Memory B cell (primary cell): ENCODE measurements around the gene ESYT1.

Experiments
- ATAC-seq: fragments of 150-1000 bp; cut with Tn5 transposase; 2 replicates; pipeline ENCODE4 v1.10.0; 2021; ENCODE audit warnings: low read depth, mild to moderate bottlenecking, moderate library complexity
- DNase-seq, 2 donors: peaks; one replicate each; pipeline ENCODE4 v3.0.0; 2022; ENCODE audit warnings: low spot score in 2 of 2
- H3K27ac Mint-ChIP-seq: one replicate; pipeline ENCODE4 v1.8.0; 2022; ENCODE audit warnings: mild to moderate bottlenecking, moderate library complexity, mixed read lengths
- H3K27me3 Mint-ChIP-seq: one replicate; pipeline ENCODE4 v1.8.0; 2022; ENCODE audit warnings: mixed read lengths
- H3K36me3 Mint-ChIP-seq: one replicate; pipeline ENCODE4 v1.8.0; 2022; ENCODE audit warnings: mild to moderate bottlenecking, mixed read lengths
- H3K4me1 Mint-ChIP-seq: one replicate; pipeline ENCODE4 v1.8.0; 2022; ENCODE audit warnings: mixed read lengths
- H3K4me3 Mint-ChIP-seq: one replicate; pipeline ENCODE4 v1.8.0; 2022; ENCODE audit warnings: mild to moderate bottlenecking, moderate library complexity, mixed read lengths
- H3K9me3 Mint-ChIP-seq: one replicate; pipeline ENCODE4 v1.8.0; 2022; ENCODE audit warnings: mixed read lengths

The ESYT1 gene

DNA sequence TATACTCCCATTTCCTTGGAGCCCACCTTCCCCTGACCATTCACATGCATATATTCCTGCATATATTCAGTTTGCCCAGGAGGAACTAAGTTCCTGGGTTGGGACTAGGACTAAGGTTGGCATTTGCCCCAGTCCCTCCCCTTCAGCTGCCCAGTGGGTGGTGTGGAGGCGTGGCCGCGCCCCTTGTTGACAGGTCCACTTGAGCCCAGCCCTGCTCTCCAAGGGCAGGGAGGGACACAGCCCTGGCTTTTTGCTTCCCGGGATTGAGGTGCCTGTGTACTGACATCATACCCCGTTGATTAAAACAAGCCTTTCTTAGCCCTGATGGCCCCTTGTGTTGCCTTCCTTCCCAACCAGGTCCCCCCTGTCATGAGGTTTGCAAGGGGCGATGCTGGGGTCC, 40.8 kb upstream of the ESYT1 start:
- H3K4me1 Mint-ChIP-seq = no peaks in the 10 kb centered on the region
- peaks cover 5% of the 10 kb centered on the region for H3K27me3 Mint-ChIP-seq
- no peak for ATAC-seq
- DNase-seq = no peak
- H3K27ac Mint-ChIP-seq = no peak overlapping the region
- H3K9me3 Mint-ChIP-seq = no peaks in the 10 kb centered on the region
- no peaks in the 10 kb centered on the region for H3K36me3 Mint-ChIP-seq
- no peak overlapping the region for H3K4me3 Mint-ChIP-seq

DNA sequence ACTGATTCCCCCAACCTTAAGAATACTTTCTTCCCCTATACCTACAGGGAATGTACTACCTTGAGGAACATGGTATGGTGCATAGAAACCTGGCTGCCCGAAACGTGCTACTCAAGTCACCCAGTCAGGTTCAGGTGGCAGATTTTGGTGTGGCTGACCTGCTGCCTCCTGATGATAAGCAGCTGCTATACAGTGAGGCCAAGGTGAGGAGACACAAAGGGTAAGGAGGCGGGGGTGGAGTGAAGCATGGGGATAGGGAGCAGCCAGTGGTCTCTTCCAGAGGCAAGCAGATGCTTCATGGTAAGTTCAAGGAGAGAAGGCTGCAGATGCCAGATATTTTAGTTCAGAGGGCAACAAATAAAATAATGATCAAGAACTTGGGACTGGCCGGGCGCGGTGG, 30.3 kb upstream of the ESYT1 start:
- Mint-ChIP-seq H3K36me3 (no peaks in the 10 kb centered on the region), H3K27me3 (peaks cover 22% of the 10 kb centered on the region), H3K4me3 (no peak overlapping the region), H3K4me1 (no peaks in the 10 kb centered on the region), H3K27ac (peak overlapping the region; percentile 36), H3K9me3 (no peaks in the 10 kb centered on the region)
- DNase-seq (no peak), ATAC-seq (no peak)

DNA sequence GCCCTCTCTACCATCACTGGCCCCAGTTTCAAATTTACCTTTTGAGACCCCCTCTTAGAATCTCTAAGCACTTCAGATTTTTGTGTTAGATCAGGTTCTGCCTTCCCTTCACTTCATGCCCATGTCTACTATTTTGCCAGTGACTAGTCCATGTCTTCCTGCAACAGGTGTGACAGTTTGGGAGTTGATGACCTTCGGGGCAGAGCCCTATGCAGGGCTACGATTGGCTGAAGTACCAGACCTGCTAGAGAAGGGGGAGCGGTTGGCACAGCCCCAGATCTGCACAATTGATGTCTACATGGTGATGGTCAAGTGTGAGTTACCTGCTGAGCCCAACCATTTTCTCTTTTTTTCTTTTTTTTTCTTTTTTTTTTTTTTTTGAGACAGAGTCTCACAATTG, 29.5 kb upstream of the ESYT1 start:
- DNase-seq (no peak), ATAC-seq (no peak)
- no peaks in the 10 kb centered on the region for H3K36me3 Mint-ChIP-seq
- H3K4me3 Mint-ChIP-seq = no peak overlapping the region
- H3K4me1 Mint-ChIP-seq = peaks cover 5% of the 10 kb centered on the region
- H3K27ac Mint-ChIP-seq = no peak overlapping the region
- H3K9me3 Mint-ChIP-seq = no peaks in the 10 kb centered on the region
- peaks cover 16% of the 10 kb centered on the region for H3K27me3 Mint-ChIP-seq

DNA sequence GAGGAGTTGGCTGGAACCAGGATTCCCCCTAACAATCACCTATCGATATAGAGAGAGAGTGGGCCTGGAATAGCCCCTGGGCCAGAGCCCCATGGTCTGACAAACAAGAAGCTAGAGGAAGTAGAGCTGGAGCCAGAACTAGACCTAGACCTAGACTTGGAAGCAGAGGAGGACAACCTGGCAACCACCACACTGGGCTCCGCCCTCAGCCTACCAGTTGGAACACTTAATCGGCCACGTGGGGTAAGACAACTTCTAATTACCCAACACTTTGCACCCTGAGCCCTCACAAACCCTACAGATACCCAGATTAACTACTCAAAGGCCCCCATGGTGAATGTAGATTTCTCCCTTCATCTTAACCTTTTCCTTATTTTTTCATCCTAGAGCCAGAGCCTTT, 28.3 kb upstream of the ESYT1 start:
- DNase-seq = no peak
- no peak for ATAC-seq
- Mint-ChIP-seq H3K4me1 (peaks cover 7% of the 10 kb centered on the region), H3K27ac (no peak overlapping the region), H3K9me3 (no peaks in the 10 kb centered on the region), H3K36me3 (no peaks in the 10 kb centered on the region), H3K27me3 (peaks cover 10% of the 10 kb centered on the region), H3K4me3 (no peak overlapping the region)

DNA sequence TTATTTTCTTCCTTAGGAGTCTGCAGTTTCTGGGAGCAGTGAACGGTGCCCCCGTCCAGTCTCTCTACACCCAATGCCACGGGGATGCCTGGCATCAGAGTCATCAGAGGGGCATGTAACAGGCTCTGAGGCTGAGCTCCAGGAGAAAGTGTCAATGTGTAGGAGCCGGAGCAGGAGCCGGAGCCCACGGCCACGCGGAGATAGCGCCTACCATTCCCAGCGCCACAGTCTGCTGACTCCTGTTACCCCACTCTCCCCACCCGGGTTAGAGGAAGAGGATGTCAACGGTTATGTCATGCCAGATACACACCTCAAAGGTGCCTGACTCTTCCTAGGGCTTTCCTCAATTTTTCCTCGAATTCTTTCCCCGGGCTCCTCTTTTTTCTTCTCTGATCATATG, 27.0 kb upstream of the ESYT1 start:
- no peak for DNase-seq
- Mint-ChIP-seq H3K9me3 (no peaks in the 10 kb centered on the region), H3K27ac (no peak overlapping the region), H3K4me3 (no peak overlapping the region), H3K4me1 (peaks cover 14% of the 10 kb centered on the region), H3K27me3 (peaks cover 4% of the 10 kb centered on the region), H3K36me3 (no peaks in the 10 kb centered on the region)
- ATAC-seq = no peak

DNA sequence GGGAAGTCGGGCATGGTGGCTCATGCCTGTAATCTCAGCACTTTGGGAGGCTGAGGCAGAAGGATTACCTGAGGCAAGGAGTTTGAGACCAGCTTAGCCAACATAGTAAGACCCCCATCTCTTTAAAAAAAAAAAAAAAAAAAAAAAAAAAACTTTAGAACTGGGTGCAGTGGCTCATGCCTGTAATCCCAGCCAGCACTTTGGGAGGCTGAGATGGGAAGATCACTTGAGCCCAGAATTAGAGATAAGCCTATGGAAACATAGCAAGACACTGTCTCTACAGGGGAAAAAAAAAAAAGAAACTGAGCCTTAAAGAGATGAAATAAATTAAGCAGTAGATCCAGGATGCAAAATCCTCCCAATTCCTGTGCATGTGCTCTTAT, 25.4 kb upstream of the ESYT1 start:
- peaks cover 20% of the 10 kb centered on the region for H3K4me1 Mint-ChIP-seq
- H3K27me3 Mint-ChIP-seq = peaks cover 2% of the 10 kb centered on the region
- ATAC-seq (no peak), DNase-seq (no peak)
- peaks cover 3% of the 10 kb centered on the region for H3K36me3 Mint-ChIP-seq
- H3K4me3 Mint-ChIP-seq = no peak overlapping the region
- no peak overlapping the region for H3K27ac Mint-ChIP-seq
- no peaks in the 10 kb centered on the region for H3K9me3 Mint-ChIP-seq

DNA sequence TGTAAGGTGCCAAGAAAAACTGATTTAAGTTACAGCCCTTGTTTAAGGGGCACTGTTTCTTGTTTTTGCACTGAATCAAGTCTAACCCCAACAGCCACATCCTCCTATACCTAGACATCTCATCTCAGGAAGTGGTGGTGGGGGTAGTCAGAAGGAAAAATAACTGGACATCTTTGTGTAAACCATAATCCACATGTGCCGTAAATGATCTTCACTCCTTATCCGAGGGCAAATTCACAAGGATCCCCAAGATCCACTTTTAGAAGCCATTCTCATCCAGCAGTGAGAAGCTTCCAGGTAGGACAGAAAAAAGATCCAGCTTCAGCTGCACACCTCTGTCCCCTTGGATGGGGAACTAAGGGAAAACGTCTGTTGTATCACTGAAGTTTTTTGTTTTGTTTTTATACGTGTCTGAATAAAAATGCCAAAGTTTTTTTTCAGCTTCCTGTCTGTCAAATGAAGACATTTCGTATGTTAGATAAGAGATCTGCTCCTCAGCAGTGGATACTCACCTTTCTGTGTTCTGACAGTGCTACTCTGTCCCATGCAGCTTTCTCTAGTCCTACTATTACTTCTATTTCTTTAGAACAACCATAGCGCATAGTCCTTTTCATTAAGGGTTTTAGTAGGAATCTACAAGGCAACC, 24.9 kb upstream of the ESYT1 start:
- Mint-ChIP-seq H3K9me3 (no peaks in the 10 kb centered on the region), H3K27ac (peak overlapping the region; percentile 85), H3K27me3 (no peaks in the 10 kb centered on the region), H3K4me3 (peak overlapping the region; percentile 92), H3K36me3 (peaks cover 3% of the 10 kb centered on the region), H3K4me1 (peaks cover 20% of the 10 kb centered on the region)
- ATAC-seq (no peak), DNase-seq (no peak)

DNA sequence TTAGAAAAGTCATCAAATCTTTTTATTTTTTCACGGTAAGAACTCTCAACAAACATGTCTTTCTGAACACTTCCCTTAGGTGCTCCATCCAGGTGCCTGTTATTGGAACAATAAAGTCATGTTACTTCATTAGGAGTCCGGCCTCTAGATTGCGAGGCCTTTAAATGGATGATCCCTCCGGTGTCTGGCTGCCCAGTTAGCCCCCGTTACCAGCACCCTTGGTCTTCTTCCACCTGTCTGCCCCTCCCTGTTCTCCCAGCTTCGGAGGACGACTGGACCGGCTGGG, 24.3 kb upstream of the ESYT1 start:
- Mint-ChIP-seq H3K36me3 (peaks cover 3% of the 10 kb centered on the region), H3K27me3 (no peaks in the 10 kb centered on the region), H3K27ac (peak overlapping the region; percentile 85), H3K4me1 (peaks cover 20% of the 10 kb centered on the region), H3K4me3 (peak overlapping the region; percentile 92), H3K9me3 (no peaks in the 10 kb centered on the region)
- ATAC-seq (no peak), DNase-seq (no peak)

DNA sequence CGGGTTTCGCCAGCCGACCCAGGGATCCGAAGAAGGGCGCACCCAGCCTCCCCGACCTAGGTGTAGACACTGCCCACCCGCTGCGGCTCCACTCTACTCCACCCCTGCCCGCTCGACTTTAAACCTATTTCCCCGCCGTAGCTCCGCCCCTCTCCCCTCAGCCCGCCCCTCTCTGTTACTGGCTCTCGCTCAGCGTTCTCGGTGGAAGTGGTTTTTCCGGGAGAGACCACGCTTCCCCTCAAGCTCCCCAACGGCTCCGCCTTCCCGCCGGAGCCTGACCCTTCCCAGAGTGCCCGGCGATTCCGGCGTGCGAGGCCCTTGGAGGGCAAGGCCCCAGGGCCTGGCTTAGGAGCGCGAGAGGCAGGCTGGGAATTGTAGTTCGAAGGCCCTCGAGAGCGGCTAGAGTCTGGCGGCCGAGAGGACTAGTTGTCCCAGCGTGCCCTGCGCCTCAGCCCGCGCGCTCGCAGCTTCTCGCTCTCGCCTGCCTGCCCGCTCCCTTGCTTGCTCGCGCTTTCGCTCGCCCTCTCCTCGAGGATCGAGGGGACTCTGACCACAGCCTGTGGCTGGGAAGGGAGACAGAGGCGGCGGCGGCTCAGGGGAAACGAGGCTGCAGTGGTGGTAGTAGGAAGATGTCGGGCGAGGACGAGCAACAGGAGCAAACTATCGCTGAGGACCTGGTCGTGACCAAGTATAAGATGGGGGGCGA, 23.8 kb upstream of the ESYT1 start, which contains the start of gene PA2G4:
PA2G4 (plus strand) TSS at position 451 of the 706 bp plus-strand sequence; CDS start at position 630, 179 bp downstream.
- peak within 1 kb of the TSS; percentile 85 for H3K27ac Mint-ChIP-seq
- peak within 1 kb of the TSS; percentile 92 for H3K4me3 Mint-ChIP-seq
- peaks cover 3% of the 10 kb centered on the region for H3K36me3 Mint-ChIP-seq
- DNase-seq (peak; percentile 83 to 89), ATAC-seq (peak; percentile 93)
- peaks cover 20% of the 10 kb centered on the region for H3K4me1 Mint-ChIP-seq
- H3K27me3 Mint-ChIP-seq = no peaks in the 10 kb centered on the region
- H3K9me3 Mint-ChIP-seq = no peaks in the 10 kb centered on the region

DNA sequence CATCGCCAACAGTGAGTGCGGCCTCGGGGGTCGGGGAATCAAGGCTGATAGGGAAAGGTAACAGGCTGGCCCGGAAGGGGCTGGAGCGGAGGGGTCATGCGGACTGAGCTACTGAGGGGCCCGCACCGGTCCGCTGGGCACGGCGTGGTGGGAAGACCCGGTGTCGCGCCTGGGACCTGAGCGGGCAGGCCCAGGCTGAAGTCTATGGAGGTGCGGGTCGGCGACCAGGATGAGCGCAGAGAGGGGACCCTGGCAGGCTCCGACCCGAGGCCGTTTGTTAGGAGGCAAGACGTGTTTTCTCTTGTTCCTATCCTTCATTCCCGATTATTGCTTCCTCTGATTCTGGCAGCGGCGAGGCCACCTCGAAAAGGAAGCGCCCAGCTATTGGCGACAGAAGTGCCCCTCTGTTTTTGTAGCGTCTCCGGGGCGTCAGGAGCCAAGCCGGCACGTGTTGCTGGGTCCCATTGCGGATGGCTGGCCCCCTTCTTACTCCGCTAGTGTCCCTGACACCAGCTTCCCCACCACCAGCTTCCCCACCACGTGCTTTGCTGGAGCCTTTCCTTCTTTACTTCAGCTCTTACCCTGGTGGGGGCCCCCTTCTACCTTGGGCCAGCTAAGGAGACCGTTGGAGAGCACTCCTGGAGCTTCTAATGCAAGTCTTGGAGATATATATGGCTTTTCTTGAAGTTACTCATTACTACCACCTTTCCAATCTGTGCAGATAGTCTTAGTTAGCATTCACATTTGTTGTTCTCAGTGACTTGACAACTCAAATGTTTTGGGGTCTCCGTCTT, 23.1 kb upstream of the ESYT1 start:
- Mint-ChIP-seq H3K9me3 (no peaks in the 10 kb centered on the region), H3K4me1 (peaks cover 20% of the 10 kb centered on the region), H3K27ac (peak overlapping the region; percentile 85), H3K36me3 (peaks cover 5% of the 10 kb centered on the region), H3K27me3 (no peaks in the 10 kb centered on the region), H3K4me3 (peak overlapping the region; percentile 92)
- ATAC-seq (peak; percentile 3), DNase-seq (no peak)

DNA sequence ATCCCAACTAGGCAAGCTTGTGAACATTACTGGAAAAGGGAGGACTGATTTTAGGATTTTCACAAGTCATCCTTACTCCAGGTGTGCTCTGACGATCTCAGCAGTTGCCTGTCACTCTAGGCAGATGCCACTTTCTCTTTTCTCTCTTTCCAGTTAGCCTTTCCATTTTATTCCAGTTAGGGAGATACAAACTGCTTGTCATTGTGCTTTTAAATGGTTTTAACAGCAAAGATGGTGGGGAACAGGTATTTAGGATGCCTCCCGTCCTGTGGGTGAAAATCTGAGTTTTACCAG, 22.5 kb upstream of the ESYT1 start:
- Mint-ChIP-seq H3K4me3 (peak overlapping the region; percentile 92), H3K27ac (peak overlapping the region; percentile 85), H3K9me3 (no peaks in the 10 kb centered on the region), H3K36me3 (peaks cover 8% of the 10 kb centered on the region), H3K27me3 (no peaks in the 10 kb centered on the region), H3K4me1 (peaks cover 20% of the 10 kb centered on the region)
- ATAC-seq (no peak), DNase-seq (no peak)

DNA sequence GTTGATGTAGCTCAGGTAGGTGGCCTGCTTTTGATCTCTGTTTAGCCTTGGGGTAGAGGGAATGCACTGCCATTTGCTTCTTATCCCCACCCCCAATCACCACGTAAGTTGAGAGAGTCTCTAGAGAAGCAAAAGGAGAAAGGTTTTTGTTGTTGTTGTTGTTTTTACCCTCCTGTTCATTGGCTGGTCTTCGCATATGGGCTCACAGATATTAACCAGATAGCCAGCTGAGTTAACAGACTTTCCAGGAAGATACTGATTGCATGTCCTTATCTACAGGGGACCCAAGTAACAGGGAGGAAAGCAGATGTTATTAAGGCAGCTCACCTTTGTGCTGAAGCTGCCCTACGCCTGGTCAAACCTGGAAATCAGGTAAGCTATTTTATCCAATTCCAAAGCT, 20.8 kb upstream of the ESYT1 start:
- H3K36me3 Mint-ChIP-seq = peaks cover 15% of the 10 kb centered on the region
- peak overlapping the region; percentile 67 for H3K27ac Mint-ChIP-seq
- ATAC-seq (no peak), DNase-seq (no peak)
- H3K4me3 Mint-ChIP-seq = no peak overlapping the region
- no peaks in the 10 kb centered on the region for H3K9me3 Mint-ChIP-seq
- H3K27me3 Mint-ChIP-seq = no peaks in the 10 kb centered on the region
- H3K4me1 Mint-ChIP-seq = peaks cover 20% of the 10 kb centered on the region

DNA sequence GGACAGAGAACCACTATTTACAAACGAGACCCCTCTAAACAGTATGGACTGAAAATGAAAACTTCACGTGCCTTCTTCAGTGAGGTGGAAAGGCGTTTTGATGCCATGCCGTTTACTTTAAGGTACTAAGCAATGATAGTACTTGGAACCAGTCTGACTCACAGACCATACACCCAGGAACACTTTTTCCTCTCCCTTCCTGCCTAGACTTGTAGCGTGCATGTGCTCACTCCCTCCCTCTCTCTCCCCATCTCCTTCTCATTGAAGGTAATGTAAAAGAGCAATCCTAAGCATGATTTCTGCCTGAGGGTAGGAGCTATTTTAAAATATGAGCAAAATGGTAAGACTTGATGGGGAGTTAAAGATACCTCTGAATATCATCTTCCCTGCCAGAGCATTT, 17.5 kb upstream of the ESYT1 start:
- no peak overlapping the region for H3K4me3 Mint-ChIP-seq
- H3K4me1 Mint-ChIP-seq = peaks cover 9% of the 10 kb centered on the region
- H3K27ac Mint-ChIP-seq = no peak overlapping the region
- no peaks in the 10 kb centered on the region for H3K27me3 Mint-ChIP-seq
- no peak for DNase-seq
- ATAC-seq = no peak
- H3K9me3 Mint-ChIP-seq = no peaks in the 10 kb centered on the region
- peaks cover 21% of the 10 kb centered on the region for H3K36me3 Mint-ChIP-seq

DNA sequence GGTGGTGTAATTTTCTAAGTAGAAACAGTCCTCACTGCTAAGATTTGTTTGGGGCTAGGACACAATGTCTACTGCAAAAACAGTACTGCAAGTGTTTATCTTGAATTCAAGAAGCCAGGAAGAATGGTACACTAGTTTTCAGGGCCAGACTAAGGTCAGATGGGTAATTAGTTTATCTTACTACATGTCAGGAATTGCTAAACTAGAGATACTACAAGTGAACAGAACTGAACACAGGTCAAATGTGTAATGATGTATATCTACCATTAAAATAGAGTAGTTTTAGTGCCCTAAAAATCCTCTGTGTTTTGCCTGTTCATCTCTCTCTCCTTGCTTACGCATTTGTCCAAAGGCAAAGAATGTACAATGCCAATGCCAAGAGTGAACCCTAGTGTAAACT, 14.0 kb upstream of the ESYT1 start:
- Mint-ChIP-seq H3K4me3 (peak overlapping the region; percentile 21), H3K9me3 (no peaks in the 10 kb centered on the region), H3K27me3 (no peaks in the 10 kb centered on the region), H3K27ac (no peak overlapping the region), H3K4me1 (peaks cover 15% of the 10 kb centered on the region), H3K36me3 (peaks cover 29% of the 10 kb centered on the region)
- ATAC-seq (no peak), DNase-seq (no peak)
